Prostate gland (tissue), 2 donors: ENCODE results near the gene PTX4. TPM values are rescaled to one million over a fixed set of nuclear protein-coding genes. Genes with fewer than 3 reads are reported as not detected.

ENCODE experiments used
- DNase-seq: peaks from one replicate; pipeline ENCODE4 v3.0.0-alpha.2; 2019; ENCODE audit warnings: low spot score
- H3K27ac ChIP-seq, 2 donors: fragments of 200-600 bp; sonication (generic); 2 replicates each; pipeline ENCODE4 v1.5.1; 2017 to 2019
- H3K27me3 ChIP-seq: fragments of 200-600 bp; sonication (generic); replicated peaks from 2 replicates; pipeline ENCODE4 v1.5.1; 2019; ENCODE audit not compliant: insufficient read depth
- H3K36me3 ChIP-seq, 2 donors: fragments of 200-600 bp; sonication (generic); 1 replicate in 1 of 2; 2 replicates in 1 of 2; pipeline versions ENCODE4 v1.5.1 to v1.8.1; 2017 to 2019
- H3K4me1 ChIP-seq: fragments of 200-600 bp; sonication (generic); replicated peaks from 2 replicates; pipeline ENCODE4 v1.5.1; 2019
- H3K4me3 ChIP-seq, 2 donors: fragments of 200-600 bp; sonication (generic); 2 replicates each; pipeline ENCODE4 v1.5.1; 2017 to 2019
- H3K9me3 ChIP-seq: fragments of 200-600 bp; sonication (generic); 2 replicates; pipeline ENCODE4 v1.5.1; 2017
- POLR2A ChIP-seq: fragments of 450-650 bp; IDR thresholded peaks from one replicate; pipeline ENCODE4 v1.6.1; 2016; ENCODE audit warnings: antibody characterized with exemption, mild to moderate bottlenecking
- POLR2AphosphoS5 ChIP-seq: sonication (generic); formaldehyde crosslinking; IDR thresholded peaks from one replicate; pipeline ENCODE4 v1.6.1; 2017; ENCODE audit warnings: antibody characterized with exemption
- WGBS: methylation state at CpG from one replicate; pipeline ENCODE4 v1.1.5; 2018; 5-methylcytosine and 5-hydroxymethylcytosine counted together
- intact Hi-C: fragments of 100-400 bp; cut with DNase I; formaldehyde crosslinking; loops from one replicate; pipeline ENCODE4 v1.14.2; 2022
- total RNA-seq, 2 donors: library from RNA; depleted of rRNA; stranded (reverse); fragments of >200 nt; gene quantifications; one replicate each; pipeline ENCODE4 v1.1.0, GENCODE V29; 2016
- TF ChIP-seq, protein P1 (sequence below), 4 experiments: fragments of 200-600 bp in 2 of 4; fragments of 450-650 bp in 2 of 4; sonication (generic) in 2 of 4; IDR thresholded peaks; 1 replicate in 3 of 4; 2 replicates in 1 of 4; pipeline ENCODE4 v1.5.1; 2016 to 2019; ENCODE audit warnings: antibody characterized with exemption in 4 of 4, mild to moderate bottlenecking in 2 of 4, moderate library complexity in 2 of 4

PTX4 gene
- total RNA-seq, 2 donors from 2014 or later: 2.2 TPM; not detected in 1

- Histone ChIP-seq H3K4me3 (no peak overlapping the region), H3K27me3 (no peaks in the 10 kb centered on the region), H3K27ac (no peak overlapping the region), H3K36me3 (peaks cover 9 to 26% of the 10 kb centered on the region in 2 donors), H3K9me3 (no peaks in the 10 kb centered on the region), H3K4me1 (no peaks in the 10 kb centered on the region)
- intact Hi-C loops: no loop called here
- no peak for TF ChIP-seq POLR2A
- TF ChIP-seq POLR2AphosphoS5: no peak
- 92% methylated on average over 42 of the region's 42 CpGs for WGBS
- no peak for DNase-seq
Observed at GRCh38 chr16:1457489-1458245, 31.1 kb downstream of the PTX4 start.

- Histone ChIP-seq H3K36me3 (peaks cover 9 to 26% of the 10 kb centered on the region in 2 donors), H3K27ac (no peak overlapping the region), H3K27me3 (no peaks in the 10 kb centered on the region), H3K4me1 (no peaks in the 10 kb centered on the region), H3K9me3 (no peaks in the 10 kb centered on the region), H3K4me3 (no peak overlapping the region)
- intact Hi-C loops: no loop called here
- 93% methylated on average over 16 of the region's 16 CpGs for WGBS
- TF ChIP-seq POLR2AphosphoS5 (no peak), POLR2A (no peak)
- TF ChIP-seq, protein P1, sequence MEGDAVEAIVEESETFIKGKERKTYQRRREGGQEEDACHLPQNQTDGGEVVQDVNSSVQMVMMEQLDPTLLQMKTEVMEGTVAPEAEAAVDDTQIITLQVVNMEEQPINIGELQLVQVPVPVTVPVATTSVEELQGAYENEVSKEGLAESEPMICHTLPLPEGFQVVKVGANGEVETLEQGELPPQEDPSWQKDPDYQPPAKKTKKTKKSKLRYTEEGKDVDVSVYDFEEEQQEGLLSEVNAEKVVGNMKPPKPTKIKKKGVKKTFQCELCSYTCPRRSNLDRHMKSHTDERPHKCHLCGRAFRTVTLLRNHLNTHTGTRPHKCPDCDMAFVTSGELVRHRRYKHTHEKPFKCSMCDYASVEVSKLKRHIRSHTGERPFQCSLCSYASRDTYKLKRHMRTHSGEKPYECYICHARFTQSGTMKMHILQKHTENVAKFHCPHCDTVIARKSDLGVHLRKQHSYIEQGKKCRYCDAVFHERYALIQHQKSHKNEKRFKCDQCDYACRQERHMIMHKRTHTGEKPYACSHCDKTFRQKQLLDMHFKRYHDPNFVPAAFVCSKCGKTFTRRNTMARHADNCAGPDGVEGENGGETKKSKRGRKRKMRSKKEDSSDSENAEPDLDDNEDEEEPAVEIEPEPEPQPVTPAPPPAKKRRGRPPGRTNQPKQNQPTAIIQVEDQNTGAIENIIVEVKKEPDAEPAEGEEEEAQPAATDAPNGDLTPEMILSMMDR (IDR thresholded peaks at IDR 0.05): no peak
- no peak for DNase-seq
Observed at GRCh38 chr16:1456951-1457350, 31.8 kb downstream of the PTX4 start.

DNA sequence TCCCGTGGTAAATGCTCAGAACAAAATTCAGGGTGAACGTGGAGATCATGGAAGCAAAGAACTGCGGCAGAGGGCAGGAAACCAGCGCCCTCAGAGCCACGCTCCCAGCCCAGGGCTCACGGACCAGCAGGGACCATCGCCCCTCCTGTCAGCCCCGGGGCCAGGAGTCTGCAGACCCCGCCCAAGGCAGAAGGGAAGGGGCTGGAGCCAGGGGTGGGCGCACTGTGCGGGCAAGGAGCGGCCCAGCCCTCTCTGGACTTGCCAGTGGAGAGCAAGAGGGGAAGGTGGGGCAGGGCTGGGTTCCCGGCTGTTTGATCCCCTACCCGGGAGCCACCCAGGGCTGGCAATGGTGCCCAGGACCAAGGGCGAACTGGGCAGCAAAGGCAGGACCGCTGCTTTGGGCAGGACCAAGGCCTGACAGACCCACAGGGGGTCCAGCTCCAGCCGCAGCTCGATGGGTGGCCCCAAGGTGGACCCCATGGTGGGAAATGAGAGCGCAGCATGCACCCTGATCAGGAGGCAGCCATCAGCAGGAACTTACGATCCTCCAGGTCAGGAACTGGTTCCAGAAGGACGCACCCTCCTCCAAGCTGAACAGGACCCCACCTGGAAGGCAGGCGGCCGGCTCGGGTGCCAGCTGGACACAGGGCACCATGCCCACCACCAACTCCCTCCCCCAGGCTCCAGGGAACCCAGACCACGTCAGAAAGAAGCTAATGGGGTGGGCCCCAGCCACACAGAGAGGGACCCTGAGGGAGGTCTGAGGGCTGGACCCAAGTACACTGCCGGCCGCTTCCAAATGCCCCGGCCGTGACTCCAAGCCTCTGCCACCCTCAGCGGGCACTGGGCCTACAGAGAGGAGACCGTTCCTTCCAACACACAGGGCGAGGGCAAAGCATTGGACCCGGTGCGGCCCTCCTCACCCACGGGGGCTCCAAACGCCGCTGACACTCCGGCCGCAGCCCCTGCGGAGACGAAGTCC, 33.3 kb downstream of the PTX4 start:
- no peaks in the 10 kb centered on the region for H3K9me3 ChIP-seq
- DNase-seq: no peak
- H3K36me3 ChIP-seq: peaks cover 9 to 26% of the 10 kb centered on the region in 2 donors
- intact Hi-C loops: no loop called here
- H3K4me3 ChIP-seq: no peak overlapping the region
- H3K4me1 ChIP-seq: no peaks in the 10 kb centered on the region
- no peaks in the 10 kb centered on the region for H3K27me3 ChIP-seq
- TF ChIP-seq POLR2AphosphoS5: no peak
- TF ChIP-seq, protein P1 (IDR thresholded peaks at IDR 0.05): no peak
- TF ChIP-seq POLR2A: no peak
- no peak overlapping the region for H3K27ac ChIP-seq
- WGBS: 93% methylated on average over 37 of the region's 41 CpGs

GRCh38 chr16:1454561-1454960, 34.2 kb downstream of the PTX4 start:
- no peak for DNase-seq
- no peaks in the 10 kb centered on the region for H3K9me3 ChIP-seq
- no peak overlapping the region for H3K4me3 ChIP-seq
- H3K27me3 ChIP-seq: no peaks in the 10 kb centered on the region
- H3K27ac ChIP-seq: no peak overlapping the region
- peaks cover 9 to 26% of the 10 kb centered on the region in 2 donors for H3K36me3 ChIP-seq
- intact Hi-C loops: no loop called here
- no peaks in the 10 kb centered on the region for H3K4me1 ChIP-seq
- WGBS: 91% methylated on average over 16 of the region's 17 CpGs
- TF ChIP-seq POLR2AphosphoS5: no peak
- TF ChIP-seq, protein P1 (IDR thresholded peaks at IDR 0.05): no peak
- TF ChIP-seq POLR2A: no peak

DNA sequence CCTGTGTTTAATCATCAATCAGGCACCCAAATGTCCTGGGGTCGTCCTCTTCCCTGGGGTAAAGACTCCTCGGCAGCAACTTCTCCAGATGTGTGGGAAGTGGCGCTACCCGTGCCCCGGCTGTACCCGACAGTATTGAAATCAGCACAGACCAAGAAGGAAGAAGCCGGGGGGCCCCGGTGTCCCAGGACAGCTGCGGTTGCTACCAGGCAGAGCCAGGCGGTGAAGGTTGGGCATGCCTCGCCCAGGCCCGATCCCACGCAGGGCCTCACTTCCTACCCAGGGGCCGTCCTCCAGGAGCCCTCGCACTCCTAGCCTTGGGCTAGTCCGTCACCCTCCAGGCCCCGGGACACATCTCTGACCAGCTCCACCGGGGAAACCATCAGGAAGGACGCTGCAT, 35.4 kb downstream of the PTX4 start:
- H3K4me3 ChIP-seq: no peak overlapping the region

More for the DNA sequence above, 35.4 kb downstream of the PTX4 start:
- Histone ChIP-seq H3K27me3 (no peaks in the 10 kb centered on the region), H3K4me1 (no peaks in the 10 kb centered on the region), H3K9me3 (no peaks in the 10 kb centered on the region), H3K36me3 (peaks cover 9 to 26% of the 10 kb centered on the region in 2 donors), H3K27ac (no peak overlapping the region)
- DNase-seq: no peak
- intact Hi-C loops: no loop called here
- TF ChIP-seq POLR2AphosphoS5: no peak
- no peak for TF ChIP-seq POLR2A
- TF ChIP-seq, protein P1 (IDR thresholded peaks at IDR 0.05): no peak
- WGBS: 91% methylated on average over 16 of the region's 19 CpGs
